ENCODE measurements around the gene TNS4. TPM values are rescaled to one million over a fixed set of nuclear protein-coding genes. Genes with fewer than 3 reads are reported as not detected.

Gene TNS4
- polyA plus RNA-seq, 3 donors = 0.06 to 0.17 TPM; not detected in 1

GRCh38 chr17:40536295-40537171 lies 35.1 kb upstream of the TNS4 start:
- no peak for DNase-seq (ENCODE audit: low read depth in 3 of 3, low spot score in 2 of 3)

- DNase-seq (ENCODE audit: low read depth in 3 of 3, low spot score in 2 of 3) = no peak
These were observed 34.5 kb upstream of the TNS4 start for GRCh38 chr17:40535924-40536294.

GRCh38 chr17:40535438-40535837 lies 34.0 kb upstream of the TNS4 start:
- no peak for DNase-seq (ENCODE audit: low read depth in 3 of 3, low spot score in 2 of 3)

- no peak for DNase-seq (ENCODE audit: low read depth in 3 of 3, low spot score in 2 of 3)
These were observed 33.2 kb upstream of the TNS4 start for GRCh38 chr17:40534371-40535189.

GRCh38 chr17:40533896-40534295 lies 32.5 kb upstream of the TNS4 start:
- no peak for DNase-seq (ENCODE audit: low read depth in 3 of 3, low spot score in 2 of 3)

GRCh38 chr17:40532520-40533253 lies 31.3 kb upstream of the TNS4 start:
- DNase-seq (ENCODE audit: low read depth in 3 of 3, low spot score in 2 of 3) = no peak

GRCh38 chr17:40531051-40531991 lies 29.9 kb upstream of the TNS4 start:
- no peak for DNase-seq (ENCODE audit: low read depth in 3 of 3, low spot score in 2 of 3)

- no peak for DNase-seq (ENCODE audit: low read depth in 3 of 3, low spot score in 2 of 3)
These were observed 29.1 kb upstream of the TNS4 start for GRCh38 chr17:40530531-40530994.

- no peak for DNase-seq (ENCODE audit: low read depth in 3 of 3, low spot score in 2 of 3)
These were observed 28.6 kb upstream of the TNS4 start for GRCh38 chr17:40529991-40530390.

- no peak for DNase-seq (ENCODE audit: low read depth in 3 of 3, low spot score in 2 of 3)
These were observed 27.4 kb upstream of the TNS4 start for GRCh38 chr17:40528692-40529417.

- no peak for DNase-seq (ENCODE audit: low read depth in 3 of 3, low spot score in 2 of 3)
These were observed 25.2 kb upstream of the TNS4 start for GRCh38 chr17:40526668-40527067.

- DNase-seq (ENCODE audit: low read depth in 3 of 3, low spot score in 2 of 3) = no peak
These were observed 23.9 kb upstream of the TNS4 start for GRCh38 chr17:40525294-40525693.

GRCh38 chr17:40524243-40524965 lies 23.0 kb upstream of the TNS4 start:
- DNase-seq (ENCODE audit: low read depth in 3 of 3, low spot score in 2 of 3) = no peak

- no peak for DNase-seq (ENCODE audit: low read depth in 3 of 3, low spot score in 2 of 3)
These were observed 21.5 kb upstream of the TNS4 start for GRCh38 chr17:40522961-40523310.

GRCh38 chr17:40522250-40522960 lies 21.0 kb upstream of the TNS4 start:
- no peak for DNase-seq (ENCODE audit: low read depth in 3 of 3, low spot score in 2 of 3)

GRCh38 chr17:40520991-40521453 lies 19.6 kb upstream of the TNS4 start:
- DNase-seq (ENCODE audit: low read depth in 3 of 3, low spot score in 2 of 3) = no peak

GRCh38 chr17:40519089-40519775 lies 17.8 kb upstream of the TNS4 start:
- DNase-seq (ENCODE audit: low read depth in 3 of 3, low spot score in 2 of 3) = no peak

Measured in right renal cortex interstitium (tissue), 3 donors.